GM19438 (cell line): ENCODE results near the gene DDX54.
"Not testable (repeated sequence)": the region's sequence is repeated elsewhere in the genome, so short reads cannot be mapped to it uniquely, and the experiment has no call there.

Experiments used
- ATAC-seq: cut with Tn5 transposase; IDR thresholded peaks from one replicate; pipeline ENCODE4 v1.9.1; 2021; ENCODE audit warnings: low read depth; ENCODE audit not compliant: unreplicated experiment

Gene DDX54

DNA sequence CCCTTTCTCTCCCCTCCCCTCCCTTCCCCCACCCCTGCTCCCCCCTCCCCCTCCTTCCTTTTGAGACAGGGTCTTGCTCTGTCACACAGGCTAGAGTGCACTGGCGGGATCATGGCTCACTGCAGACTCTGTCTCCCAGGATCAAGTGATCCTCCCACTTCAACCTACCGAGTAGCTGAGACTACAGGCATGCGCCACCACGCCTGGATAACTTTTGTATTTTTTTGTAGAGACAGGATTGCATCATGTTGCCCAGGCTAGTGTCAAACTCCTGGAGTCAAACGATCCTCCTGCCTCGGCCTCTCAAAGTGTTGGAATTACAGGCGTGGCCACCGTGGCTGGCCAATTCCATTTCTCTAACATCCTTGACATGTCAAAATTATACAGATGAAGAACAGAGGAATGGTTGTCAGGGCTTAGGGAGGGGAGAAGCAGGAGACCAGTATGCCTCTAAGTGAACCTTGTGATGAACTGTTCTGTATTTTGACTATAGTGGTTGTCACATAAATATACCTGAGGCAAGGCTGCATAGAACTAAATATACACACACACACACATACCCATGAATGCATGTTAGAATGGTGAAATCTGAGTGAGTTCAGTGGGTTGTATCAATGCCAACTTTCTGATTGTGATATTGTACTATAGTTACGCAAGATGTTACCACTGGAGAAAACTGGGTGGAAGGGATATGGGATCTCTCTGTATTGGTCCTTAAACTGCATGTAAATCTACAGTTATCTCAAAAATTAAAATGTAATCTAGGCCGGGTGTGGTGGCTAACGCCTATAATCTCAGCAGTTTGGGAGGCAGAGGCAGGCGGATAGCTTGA, 39.3 kb downstream of the DDX54 start:
- no peak for ATAC-seq

DNA sequence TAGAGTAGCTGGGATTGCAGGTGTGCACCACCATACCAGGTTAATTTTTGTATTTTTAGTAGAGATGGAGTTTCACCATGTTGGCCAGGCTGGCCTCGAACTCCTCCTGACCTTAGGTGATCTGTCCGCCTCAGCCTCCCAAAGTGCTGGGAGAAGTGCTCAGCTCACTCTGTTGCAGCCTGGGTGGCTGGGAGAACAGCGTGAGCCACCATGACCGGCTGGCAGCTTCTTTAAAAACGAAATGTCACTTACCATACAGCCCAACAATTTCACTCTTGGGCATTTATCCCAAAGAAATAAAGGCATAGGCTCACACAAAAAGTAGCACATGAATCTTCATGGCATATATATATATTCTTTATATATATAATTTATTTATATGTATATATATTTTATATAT, 40.5 kb downstream of the DDX54 start:
- no peak for ATAC-seq

DNA sequence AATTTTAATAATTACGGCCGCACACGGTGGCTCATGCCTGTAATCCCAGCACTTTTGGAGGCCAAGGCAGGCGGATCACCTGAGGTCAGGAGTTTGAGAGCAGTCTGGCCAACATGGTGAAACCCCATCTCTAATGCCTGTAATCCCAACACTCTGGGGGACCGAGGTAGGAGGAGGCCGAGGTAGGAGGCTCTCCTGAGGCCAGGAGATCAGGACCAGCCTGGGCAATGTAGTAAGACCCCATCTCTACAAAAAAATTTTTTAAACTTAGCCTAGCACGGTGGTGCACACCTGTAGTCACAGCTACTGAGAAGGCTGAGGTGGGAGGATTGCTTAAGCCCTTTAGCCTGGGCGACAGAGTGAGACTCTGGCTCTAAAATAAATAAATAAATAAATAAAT, 41.3 kb downstream of the DDX54 start:
- no peak for ATAC-seq

DNA sequence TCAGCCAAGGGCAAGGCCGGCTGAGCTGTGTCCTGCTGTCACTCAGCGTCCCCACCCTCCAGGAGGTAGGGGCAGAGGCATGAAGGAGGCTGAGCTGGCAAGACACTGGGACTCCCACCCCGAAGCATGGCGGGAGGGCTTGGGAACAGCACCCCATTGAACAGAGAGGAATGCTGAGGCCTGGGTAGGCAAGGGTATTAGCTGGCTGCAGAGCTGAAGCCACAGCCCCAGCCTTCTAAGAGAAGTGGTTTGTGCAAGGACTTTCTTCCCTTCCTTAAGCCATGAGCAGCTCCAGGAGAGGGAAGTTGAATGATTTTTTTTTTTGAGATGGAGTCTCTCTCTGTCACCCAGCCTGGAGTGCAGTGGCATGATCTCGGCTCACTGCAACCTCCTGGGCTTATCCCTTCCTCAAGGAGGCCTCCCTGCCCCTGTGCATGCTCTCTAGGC, 42.4 kb downstream of the DDX54 start:
- no peak for ATAC-seq

DNA sequence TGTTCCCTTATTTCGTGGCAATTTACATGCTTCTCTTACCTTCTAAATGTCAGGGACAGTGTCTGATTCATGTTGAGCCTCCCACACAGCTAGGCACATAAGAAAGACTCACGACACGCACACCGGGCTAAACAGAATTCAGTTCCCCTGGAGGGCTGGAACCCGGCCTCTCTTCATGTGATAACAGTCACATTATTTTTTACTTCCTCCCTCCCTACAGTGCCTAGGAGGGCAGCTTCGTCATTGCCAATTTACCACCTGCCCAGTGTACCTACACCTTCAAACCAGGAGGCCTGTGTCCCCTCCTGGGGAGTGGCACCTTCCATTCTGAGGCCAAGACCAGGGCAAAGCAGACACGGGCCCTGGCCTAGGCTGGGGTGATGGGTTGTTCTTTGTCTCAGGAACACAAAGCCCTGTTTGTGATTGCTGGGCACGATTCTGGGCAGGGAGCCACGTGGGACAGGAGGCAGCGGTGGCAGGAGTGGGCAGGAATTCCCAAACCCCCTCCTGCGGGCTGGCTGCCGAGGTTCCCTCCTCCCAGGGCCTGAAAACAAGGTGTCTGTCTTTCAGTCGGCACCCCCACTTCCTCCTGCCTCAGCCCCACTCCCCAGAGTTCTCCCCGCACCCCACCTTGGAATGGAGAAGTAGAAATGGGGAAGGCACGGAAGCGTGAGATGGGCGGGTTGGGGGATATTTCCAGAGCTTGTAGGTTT, 42.9 kb downstream of the DDX54 start:
- ATAC-seq = no peak

DNA sequence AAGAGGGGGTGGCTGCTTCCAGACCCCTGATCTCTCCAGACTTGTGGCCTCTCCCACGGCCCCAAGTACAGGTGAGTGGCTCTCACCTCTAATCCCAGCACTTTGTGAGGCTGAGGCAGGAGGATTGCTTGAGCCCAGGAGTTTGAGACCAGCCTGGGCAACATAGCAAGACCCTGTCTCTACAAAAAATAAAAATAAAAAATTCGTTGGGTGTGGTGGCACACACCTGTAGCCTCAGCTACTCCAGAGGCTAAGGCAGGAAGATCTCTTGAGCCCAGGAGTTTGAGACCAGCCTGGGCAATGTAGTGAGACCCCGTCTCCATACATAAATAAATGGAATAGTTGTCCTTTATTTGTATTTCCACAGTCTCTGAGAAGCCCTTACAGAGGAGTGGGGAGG, 43.6 kb downstream of the DDX54 start:
- ATAC-seq = not testable (repeated sequence)

DNA sequence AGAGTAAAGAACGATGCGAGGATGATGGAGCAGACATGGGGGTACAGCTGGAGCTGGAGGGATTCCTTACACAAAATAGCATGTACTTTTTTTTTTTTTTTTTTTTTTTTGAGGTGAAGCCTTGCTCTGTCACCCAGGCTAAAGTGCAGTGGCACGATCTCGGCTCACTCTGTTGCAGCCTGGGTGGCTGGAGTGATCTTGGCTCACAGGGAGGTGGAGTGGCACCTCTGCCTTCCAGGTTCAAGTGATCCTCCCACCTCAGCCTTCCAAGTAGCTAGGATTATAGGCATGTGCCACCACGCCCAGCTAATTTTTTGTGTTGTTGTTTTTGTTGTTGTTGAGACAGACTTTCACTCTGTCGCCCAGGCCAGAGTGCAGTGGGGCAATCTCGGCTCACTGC, 44.6 kb downstream of the DDX54 start:
- ATAC-seq = no peak

DNA sequence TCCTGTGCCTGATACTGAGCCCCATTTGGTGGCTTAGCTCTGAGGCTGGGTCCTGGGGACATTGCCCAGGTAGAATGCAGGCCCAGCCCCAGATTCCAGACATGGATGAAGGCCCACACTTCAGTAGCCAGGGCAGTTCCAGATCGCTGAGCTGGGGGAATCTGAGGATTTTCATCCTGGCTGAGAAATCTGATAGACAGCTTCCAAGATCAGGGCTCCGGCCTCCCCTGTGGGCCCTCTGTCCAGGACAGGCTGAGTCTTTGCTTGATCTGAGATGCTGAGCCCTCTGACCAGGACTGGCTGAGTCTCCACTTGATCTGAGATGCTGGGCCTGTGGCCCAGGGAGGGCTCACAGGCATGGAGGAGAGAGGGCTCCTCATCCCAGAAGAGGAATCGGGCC, 46.5 kb downstream of the DDX54 start:
- no peak for ATAC-seq

DNA sequence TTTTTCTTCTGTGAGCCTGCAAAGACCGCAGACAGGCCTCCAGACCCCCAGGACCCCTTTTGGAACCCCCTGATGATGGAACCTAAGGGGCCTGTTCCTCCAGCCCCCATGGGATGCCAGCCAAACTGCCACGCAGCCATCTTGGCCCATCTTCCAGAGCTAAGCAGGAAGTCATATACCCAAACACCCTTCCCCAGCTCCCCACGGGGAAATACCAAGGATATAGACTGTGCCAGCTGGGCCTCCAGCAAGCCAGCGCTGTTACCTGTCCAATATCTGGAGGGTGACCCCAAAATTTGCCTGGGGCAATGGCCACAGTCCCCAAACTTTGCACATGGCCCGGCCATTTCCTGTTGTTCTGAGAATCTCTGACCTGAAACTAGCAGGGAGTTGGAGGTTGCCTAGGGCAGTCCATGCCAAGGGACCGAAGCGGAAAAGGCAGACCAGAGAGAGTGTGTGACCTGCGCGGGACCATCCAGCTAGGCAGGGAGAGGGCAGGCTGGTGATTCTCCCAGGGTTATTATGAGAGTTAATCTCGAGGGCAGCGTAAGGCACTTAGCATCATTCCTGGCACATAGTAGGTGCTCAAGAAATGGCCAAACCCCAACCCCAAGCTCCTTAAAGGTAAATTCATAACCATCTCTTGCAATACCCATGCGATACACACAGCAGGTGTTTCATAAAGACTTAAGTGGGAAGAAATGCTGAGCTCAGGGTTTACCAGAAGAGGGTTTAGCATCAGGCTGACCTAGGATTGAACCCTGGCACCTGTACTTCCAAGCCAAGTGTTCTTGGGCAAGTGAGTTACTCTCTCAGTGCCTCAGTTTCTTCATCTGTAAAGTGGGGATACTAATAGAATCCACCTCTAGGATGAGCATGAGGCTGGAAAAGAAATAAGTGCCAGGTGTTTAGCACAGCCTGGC, 47.2 kb downstream of the DDX54 start:
- no peak for ATAC-seq

DNA sequence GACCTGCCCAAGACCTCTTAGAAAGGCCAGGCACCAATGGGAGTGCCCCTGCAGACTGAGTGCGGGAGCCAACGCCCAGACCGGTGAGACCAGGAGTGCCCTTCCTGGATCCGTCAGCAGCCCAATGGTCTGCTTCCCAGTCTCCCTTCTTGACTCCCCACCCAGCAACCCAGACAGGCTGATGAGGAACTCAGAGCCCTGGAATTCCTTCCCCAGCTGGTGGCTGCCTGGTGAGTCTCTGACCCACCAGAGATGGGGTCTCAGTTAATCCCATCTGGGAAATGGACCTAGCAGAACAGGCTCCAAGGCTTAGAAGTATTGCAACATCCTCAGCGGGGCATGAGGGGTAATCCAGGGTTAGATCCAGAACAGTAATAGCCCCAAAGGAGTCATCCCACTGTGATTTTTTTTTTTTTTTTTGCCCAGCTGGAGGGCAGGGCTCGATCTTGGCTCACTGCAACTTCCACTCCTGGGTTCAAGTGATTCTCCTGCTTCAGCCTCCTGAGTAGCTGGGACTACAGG, 48.2 kb downstream of the DDX54 start:
- ATAC-seq = no peak

DNA sequence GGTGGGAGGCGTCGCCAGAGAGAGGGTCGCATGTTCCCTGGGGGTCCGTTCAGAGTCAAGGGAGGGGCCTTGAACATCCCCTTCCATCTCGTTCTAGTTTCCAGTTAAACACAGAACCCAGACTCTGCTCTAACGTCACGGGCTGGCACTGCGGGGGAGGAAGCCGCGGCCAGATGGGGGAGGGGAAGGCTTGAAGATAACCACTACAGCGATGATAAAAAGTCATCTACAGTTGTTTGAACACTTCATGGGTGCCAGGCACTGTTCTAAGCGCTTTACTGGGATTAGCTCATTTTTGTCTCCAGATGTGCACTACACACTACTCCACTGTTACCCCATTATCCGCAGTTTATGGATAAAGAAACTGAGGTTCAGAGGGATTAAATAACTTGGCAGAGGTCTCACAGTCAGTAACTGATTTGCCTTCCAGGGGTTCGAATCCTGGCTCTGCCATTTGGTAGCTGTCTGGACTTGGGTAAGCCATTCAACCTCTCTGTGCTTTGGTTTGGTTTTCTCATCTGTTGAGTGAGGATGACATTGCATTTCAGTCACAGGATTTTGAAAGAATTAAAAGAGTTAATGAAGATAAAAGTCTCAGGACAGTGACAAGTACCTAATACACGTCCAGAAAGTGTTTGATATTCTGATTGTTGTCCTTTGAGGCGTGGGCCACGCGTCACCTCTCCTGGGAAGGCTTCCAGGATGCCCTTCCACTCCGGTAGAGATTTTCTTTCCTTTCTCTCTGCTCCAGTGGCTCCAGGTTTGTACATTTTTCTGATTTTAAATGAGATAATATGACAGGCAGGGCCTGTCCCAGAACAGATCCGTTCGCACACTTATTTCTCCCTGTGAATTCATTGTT, 48.9 kb downstream of the DDX54 start:
- ATAC-seq = no peak

DNA sequence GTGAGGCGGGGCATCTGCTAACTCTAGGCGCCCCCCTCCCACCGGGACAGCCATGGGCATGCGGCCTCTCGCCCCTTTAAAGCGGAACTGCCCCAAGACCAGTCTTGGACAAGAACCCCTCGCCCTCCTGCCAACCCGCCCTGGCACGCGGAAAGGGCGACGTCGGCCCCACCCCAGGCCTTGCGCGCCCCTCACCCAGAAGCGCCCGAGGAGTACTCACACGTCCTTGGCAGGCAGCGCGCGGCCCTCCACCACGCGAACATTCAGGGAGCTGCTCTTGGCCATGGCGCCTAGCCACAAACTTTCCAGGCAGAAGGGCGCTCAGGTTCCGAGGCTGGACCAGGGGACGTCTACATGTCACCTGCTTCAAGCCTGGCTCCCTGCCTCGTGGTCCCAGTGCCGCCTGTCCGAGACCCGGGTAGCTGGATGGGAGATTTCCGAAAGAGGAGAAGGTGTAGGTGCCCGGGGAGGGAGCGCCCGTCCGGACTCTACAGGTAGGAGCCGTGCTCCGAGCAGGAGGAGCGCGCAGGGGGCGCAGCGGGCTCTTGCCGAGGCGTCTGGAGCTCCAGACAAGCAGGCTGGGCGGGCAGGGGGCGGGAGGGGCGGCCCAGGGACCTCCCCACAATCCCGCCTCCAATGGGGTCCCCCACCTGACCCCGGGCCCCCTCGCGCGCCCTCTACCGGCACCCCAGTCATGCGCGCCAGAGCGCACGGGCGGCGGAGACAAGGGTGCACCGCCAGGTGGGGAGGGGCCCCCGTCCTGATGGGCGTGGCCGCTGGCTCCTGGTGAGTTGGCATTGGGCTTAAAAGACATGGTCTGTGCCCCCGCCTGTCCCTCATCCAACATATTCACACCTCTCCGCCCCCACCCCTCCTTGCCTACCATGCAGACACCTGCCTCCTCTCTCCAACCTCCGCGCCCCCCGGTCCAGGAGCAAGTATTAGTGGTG, 49.8 kb downstream of the DDX54 start, which contains the start of gene RASAL1:
Gene RASAL1, minus strand, starts transcription at position 584 of the 950 bp plus-strand sequence. Its CDS starts 299 bp downstream, at position 285.
- ATAC-seq = no peak

DNA sequence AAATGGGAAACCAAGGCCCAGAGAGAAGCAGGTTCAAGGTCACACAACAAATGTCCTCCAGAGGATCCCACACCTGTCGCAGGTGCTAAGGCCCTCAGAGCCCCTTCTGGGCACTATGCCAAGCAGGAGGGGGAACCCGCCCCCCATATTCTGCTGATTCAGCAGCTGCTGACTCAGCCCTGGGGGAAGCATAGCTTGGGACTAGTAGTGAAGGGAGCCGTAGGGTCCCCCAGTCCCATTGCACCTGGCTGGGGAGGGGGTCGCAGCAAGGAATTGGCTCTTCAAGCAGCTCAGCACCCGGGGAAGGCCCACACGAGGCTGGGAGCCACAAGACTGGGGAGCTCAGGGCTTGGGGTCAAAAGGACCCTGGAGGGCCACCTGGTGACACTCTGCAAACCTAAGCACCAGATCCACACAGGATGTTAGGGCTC, 50.7 kb downstream of the DDX54 start:
- ATAC-seq = no peak

DNA sequence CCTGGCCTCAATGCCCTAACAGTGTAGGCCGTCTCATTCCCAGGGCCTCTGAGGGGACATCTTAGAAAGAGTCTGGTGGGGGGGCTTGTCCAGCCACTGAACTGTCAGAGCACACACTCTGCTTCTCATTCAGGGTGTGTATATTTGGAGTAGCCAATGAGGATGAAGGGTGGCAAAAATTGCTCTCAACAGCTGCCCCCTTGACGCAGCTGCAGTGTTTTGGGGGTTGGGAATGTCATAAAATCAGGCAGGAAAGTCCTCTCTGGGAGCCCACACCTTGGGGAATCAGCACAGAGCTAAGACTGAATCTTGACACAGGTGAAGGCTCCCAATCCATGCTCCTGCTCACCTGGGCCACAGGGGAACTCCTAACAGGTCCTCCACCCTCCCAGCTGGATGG, 51.2 kb downstream of the DDX54 start:
- no peak for ATAC-seq

DNA sequence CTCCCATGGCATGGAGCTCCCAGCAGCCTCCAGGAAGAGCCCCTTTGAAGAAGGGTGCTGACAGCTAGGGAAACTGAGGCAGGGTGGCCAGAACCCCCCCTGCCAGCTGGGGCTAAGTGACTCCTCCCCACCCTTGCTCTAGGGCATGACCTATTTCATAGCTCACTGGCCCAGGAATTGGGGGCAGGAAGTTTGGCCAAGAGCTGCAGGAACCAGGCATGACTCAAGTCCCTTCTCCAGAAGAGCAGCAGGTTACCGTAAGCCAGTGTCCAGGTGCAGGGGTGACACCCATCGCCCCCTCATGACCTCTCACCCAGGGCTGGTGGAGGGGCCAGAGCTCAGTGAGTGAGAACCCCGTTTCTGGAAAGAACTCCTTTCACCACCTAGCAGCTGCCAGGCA, 51.6 kb downstream of the DDX54 start:
- no peak for ATAC-seq

DNA sequence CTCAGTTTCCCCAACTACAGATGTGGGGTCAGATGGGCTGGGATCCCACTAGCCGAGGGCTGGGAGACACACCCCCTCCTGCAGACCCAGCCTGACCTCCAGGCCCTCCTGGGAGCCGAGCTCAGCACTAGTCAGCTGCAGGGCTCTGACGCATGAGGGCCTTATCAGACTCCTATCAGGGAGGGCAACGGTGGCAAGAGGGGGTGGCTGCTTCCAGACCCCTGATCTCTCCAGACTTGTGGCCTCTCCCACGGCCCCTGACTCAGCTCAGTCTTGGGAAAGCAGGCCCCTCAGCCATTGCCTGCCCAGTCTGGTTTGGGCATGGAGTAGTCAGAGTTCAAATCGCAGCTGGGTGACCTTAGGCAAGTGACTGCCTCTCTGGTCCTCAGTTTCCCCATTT, 52.2 kb downstream of the DDX54 start:
- ATAC-seq = no peak

DNA sequence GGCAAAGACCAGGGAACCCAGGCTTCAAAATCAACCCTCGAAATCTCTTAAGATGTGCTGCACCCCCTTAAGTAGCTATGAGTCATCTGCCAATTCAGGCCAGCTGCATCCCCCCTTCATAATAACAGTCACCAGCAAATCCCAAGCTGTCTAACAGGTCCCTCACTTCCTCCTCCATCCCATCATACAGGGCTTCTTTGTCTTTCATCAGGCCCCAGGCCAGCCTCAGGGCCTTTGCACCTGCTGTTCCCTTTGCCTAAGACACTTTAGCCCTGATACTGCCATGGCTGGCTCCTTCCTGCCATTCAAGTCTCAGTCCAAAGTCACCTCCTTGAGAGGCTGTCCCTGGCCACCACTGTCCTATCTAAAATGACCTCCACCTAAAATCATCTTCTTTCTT, 53.7 kb downstream of the DDX54 start:
- no peak for ATAC-seq

DNA sequence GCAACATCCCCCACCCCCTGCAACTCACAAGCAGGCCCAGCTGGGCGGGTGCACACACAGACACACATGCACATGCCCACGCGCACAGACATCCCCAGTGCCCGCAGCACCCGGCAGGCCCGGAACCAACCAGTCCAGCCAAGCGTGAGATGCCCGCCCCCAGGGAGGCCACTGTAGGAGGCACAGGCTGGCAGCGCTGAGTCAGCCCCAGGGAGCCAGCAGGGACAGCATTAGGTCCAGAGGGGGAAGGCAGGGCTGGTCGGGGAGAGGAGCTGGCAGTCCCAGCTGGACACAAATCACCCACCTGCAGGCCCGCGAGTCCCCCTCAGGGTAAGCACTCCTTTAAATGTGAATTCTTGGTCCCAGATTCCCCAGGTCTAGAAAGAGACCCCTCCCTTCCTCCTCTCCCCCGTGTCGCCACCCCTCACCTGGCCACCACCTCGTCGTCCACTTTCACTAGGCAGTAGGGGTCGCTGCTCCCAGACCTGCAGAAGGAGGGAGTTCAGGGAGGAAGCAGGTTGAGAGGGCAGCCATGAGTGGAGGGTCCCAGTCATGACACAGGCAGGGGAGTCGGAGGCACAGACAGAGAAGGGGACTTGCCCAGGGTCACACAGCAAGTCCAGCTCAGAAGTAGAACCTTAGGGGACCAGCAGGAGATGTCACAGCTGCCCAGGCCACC, 54.7 kb downstream of the DDX54 start:
- ATAC-seq = no peak
